ENCODE results near the gene STMND1. TPM values are rescaled to one million over a fixed set of nuclear protein-coding genes. Genes with fewer than 3 reads are reported as not detected.

Gene STMND1
- total and polyA plus RNA-seq, 12 donors, result 0.06 TPM; not detected in 11

GRCh38 chr6:17116117-17116440 is 14.2 kb downstream of the STMND1 start:
- WGBS, 4 donors, result 46 to 72% (median 58%) methylated on average over 2 of the region's 2 CpGs

GRCh38 chr6:17120019-17120418 is 18.2 kb downstream of the STMND1 start:
- no peak for DNase-seq
- WGBS, 4 donors, result 87 to 91% (median 88%) methylated on average over 6 of the region's 6 CpGs
- no peaks in the 10 kb centered on the region for H3K9me3 ChIP-seq (replicated peaks in 1 of 3)
- intact Hi-C loops (cut with DNase I), result no loop called here
- H3K4me1 ChIP-seq (replicated peaks in 1 of 2), result no peaks in the 10 kb centered on the region
- TF ChIP-seq POLR2A (IDR thresholded peaks at IDR 0.05), result no peak
- no peak for TF ChIP-seq CTCF (IDR thresholded peaks at IDR 0.05)
- no peak overlapping the region for H3K27ac ChIP-seq
- no peak overlapping the region for H3K4me3 ChIP-seq
- H3K36me3 ChIP-seq (replicated peaks in 1 of 2), result no peaks in the 10 kb centered on the region
- peaks cover 3% of the 10 kb centered on the region for H3K27me3 ChIP-seq

More at GRCh38 chr6:17116117-17116440, 14.2 kb downstream of the STMND1 start:
- DNase-seq, result no peak
- Histone ChIP-seq H3K36me3 (replicated peaks in 1 of 2) (no peaks in the 10 kb centered on the region), H3K27ac (no peak overlapping the region), H3K27me3 (no peaks in the 10 kb centered on the region), H3K9me3 (replicated peaks in 1 of 3) (no peaks in the 10 kb centered on the region), H3K4me3 (no peak overlapping the region), H3K4me1 (replicated peaks in 1 of 2) (no peaks in the 10 kb centered on the region)
- intact Hi-C loops (cut with DNase I), result no loop called here
- TF ChIP-seq CTCF (IDR thresholded peaks at IDR 0.05), result no peak

- Histone ChIP-seq H3K4me1 (replicated peaks in 1 of 2) (no peaks in the 10 kb centered on the region), H3K27ac (no peak overlapping the region), H3K4me3 (no peak overlapping the region), H3K9me3 (replicated peaks in 1 of 3) (no peaks in the 10 kb centered on the region), H3K27me3 (peaks cover 3% of the 10 kb centered on the region), H3K36me3 (replicated peaks in 1 of 2) (no peaks in the 10 kb centered on the region)
- DNase-seq, result no peak
- intact Hi-C loops (cut with DNase I), result no loop called here
- TF ChIP-seq CTCF (IDR thresholded peaks at IDR 0.05), result no peak
- no peak for TF ChIP-seq POLR2A (IDR thresholded peaks at IDR 0.05)
- WGBS, 4 donors, result 59 to 72% (median 65%) methylated on average over 4 of the region's 4 CpGs
These were observed 23.6 kb downstream of the STMND1 start for GRCh38 chr6:17125407-17125806.

GRCh38 chr6:17130786-17131185 is 28.9 kb downstream of the STMND1 start:
- Histone ChIP-seq H3K9me3 (replicated peaks in 1 of 3) (no peaks in the 10 kb centered on the region), H3K4me3 (no peak overlapping the region), H3K36me3 (replicated peaks in 1 of 2) (no peaks in the 10 kb centered on the region), H3K27ac (no peak overlapping the region), H3K27me3 (no peaks in the 10 kb centered on the region), H3K4me1 (replicated peaks in 1 of 2) (no peaks in the 10 kb centered on the region)
- 66 to 80% (median 71%) methylated on average over 3 of the region's 3 CpGs for WGBS, 4 donors
- TF ChIP-seq POLR2A (IDR thresholded peaks at IDR 0.05) (no peak), CTCF (IDR thresholded peaks at IDR 0.05) (no peak)
- intact Hi-C loops (cut with DNase I), result no loop called here
- no peak for DNase-seq
